ENCODE data around the gene ARHGAP28. TPM values are rescaled to one million over a fixed set of nuclear protein-coding genes. Genes with fewer than 3 reads are reported as not detected.

The ARHGAP28 gene
- total RNA-seq, 1 experiment from 2014 or later, result 9.2 TPM

- no peaks in the 10 kb centered on the region for H3K27me3 ChIP-seq (ENCODE audit: insufficient read depth, low read length)
- H3K9me3 Mint-ChIP-seq, result no peaks in the 10 kb centered on the region; a peak in 1 of 5 replicates
- no peak overlapping the region for H3K27ac ChIP-seq (ENCODE audit: insufficient read length, low read depth, low read length)
- DNase-seq, result no peak
- H3K4ac ChIP-seq (ENCODE audit: low read depth, low read length), result no peak overlapping the region
- no peaks in the 10 kb centered on the region for H3K79me1 ChIP-seq (ENCODE audit: insufficient read depth, low read depth, low read length, poor library complexity, severe bottlenecking)
- no peaks in the 10 kb centered on the region for H3K23me2 ChIP-seq (ENCODE audit: insufficient read length, low read depth, low read length, poor library complexity, severe bottlenecking)
- H3K4me1 ChIP-seq (ENCODE audit: insufficient read depth, low read length), result no peaks in the 10 kb centered on the region
- H2BK5ac ChIP-seq (ENCODE audit: insufficient read length, low read length), result no peak overlapping the region
- H3K4me3 Mint-ChIP-seq, result no peak overlapping the region
- no peak overlapping the region for H2BK120ac ChIP-seq (ENCODE audit: low read depth, low read length, poor library complexity, severe bottlenecking)
- no peak overlapping the region for H4K8ac ChIP-seq (replicated peaks; ENCODE audit: insufficient read length, low read depth, low read length)
- no peak overlapping the region for H3K4me2 ChIP-seq (ENCODE audit: insufficient read depth, insufficient read length, low read length)
- H3K27me3 Mint-ChIP-seq (ENCODE audit: low read depth), result no peaks in the 10 kb centered on the region
- H3K23ac ChIP-seq (ENCODE audit: insufficient read length, low read depth, low read length), result no peak overlapping the region
- no peak overlapping the region for H3K9ac ChIP-seq (ENCODE audit: extremely low read depth, insufficient read length, low read length)
- no peaks in the 10 kb centered on the region for H4K20me1 ChIP-seq (ENCODE audit: control insufficient read depth, insufficient read depth, insufficient read length)
- H2BK12ac ChIP-seq (ENCODE audit: insufficient read length, low read depth, low read length), result no peak overlapping the region
- H3K18ac ChIP-seq (ENCODE audit: insufficient read length, low read depth, low read length), result no peak overlapping the region
- H3K4me1 Mint-ChIP-seq, result peaks cover 0 to 5% of the 10 kb centered on the region in 2 experiments; a peak in 1 of 4 replicates
- H3K79me2 ChIP-seq (ENCODE audit: insufficient read depth, low read length), result no peaks in the 10 kb centered on the region
- no peak overlapping the region for H2BK15ac ChIP-seq (ENCODE audit: low read depth, low read length)
- no peak overlapping the region for H3K27ac Mint-ChIP-seq
- H2AK5ac ChIP-seq (ENCODE audit: insufficient read length, low read length), result no peak overlapping the region
- no peaks in the 10 kb centered on the region for H3K36me3 Mint-ChIP-seq (ENCODE audit: insufficient read depth in 1 of 3, low read depth in 3 of 3)
- H3K56ac ChIP-seq (ENCODE audit: insufficient read length, low read depth, low read length), result no peak overlapping the region
- no peaks in the 10 kb centered on the region for H3K9me3 ChIP-seq (ENCODE audit: control insufficient read depth, low read depth, low read length)
- H3K14ac ChIP-seq (ENCODE audit: insufficient read depth, low read length), result no peak overlapping the region
- no peak overlapping the region for H3T11ph ChIP-seq (ENCODE audit: low read length)
- TF ChIP-seq CTCF (conservative IDR thresholded peaks at IDR 0.05), result no peak
- no peak overlapping the region for H4K91ac ChIP-seq (ENCODE audit: insufficient read length, low read depth, low read length)
- no CpG with 5 or more reads among the region's 2 CpGs for WGBS (ENCODE audit: extremely low coverage, insufficient read length, low lambda C conversion rate)
- no peak overlapping the region for H4K5ac ChIP-seq (ENCODE audit: insufficient read length, low read depth, low read length)
- no peak overlapping the region for H2AFZ ChIP-seq (ENCODE audit: low read length)
- no peak overlapping the region for H2BK20ac ChIP-seq (ENCODE audit: low read depth, low read length, poor library complexity, severe bottlenecking)
These were observed 197.6 kb downstream of the ARHGAP28 start for GRCh38 chr18:6927153-6927552.
